Spleen (tissue), 7 donors: ENCODE results near the gene PSPC1.

Experiments used
- POLR2A ChIP-seq, 3 donors: fragments of 450-650 bp; IDR thresholded peaks; one replicate each; pipeline ENCODE4 v1.5.1; 2017; ENCODE audit warnings: antibody characterized with exemption in 3 of 3, mild to moderate bottlenecking in 1 of 3
- POLR2AphosphoS5 ChIP-seq, 3 donors: sonication (generic); formaldehyde crosslinking; IDR thresholded peaks; one replicate each; pipeline ENCODE4 v1.5.1; 2017; ENCODE audit warnings: antibody characterized with exemption in 3 of 3
- TF ChIP-seq, protein P1 (sequence below), 11 experiments: fragments of 200-600 bp in 7 of 11; fragments of 450-650 bp in 4 of 11; sonication (generic) in 4 of 11; IDR thresholded peaks in 8 of 11; conservative IDR thresholded peaks in 3 of 11; 1 replicate in 7 of 11; 2 replicates in 4 of 11; pipeline versions ENCODE4 v1.4.0 to v1.8.0; 2016 to 2021; ENCODE audit warnings: antibody characterized with exemption in 11 of 11, inconsistent platforms in 4 of 11, mild to moderate bottlenecking in 1 of 11
- donor health status: DM: no; HTN: no; CAD: no; lungs with moderate emphysema.
- donor health status: DM: no; HTN: no; CAD: no.
- donor health status: DM: no; HTN: no; CAD: no.

DNA sequence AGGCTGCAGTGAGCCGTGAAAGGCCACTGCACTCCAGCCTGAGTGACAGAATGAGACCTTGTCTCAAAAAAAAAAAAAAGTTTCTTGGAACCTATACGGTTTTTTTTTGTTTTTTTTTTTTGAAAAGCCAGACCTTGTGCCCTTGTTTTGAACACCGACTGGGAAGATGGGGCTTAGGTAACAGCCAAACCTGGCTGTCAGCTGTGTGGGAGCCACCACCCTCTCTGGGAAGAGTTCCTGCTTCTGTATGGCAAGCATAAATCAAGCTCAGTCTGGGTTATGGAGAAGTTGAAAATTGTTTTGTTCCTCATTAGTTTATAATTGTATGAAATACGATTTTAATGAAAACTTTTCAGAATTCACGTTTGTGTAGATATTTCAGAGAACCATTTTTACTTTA lies 109.8 kb downstream of the PSPC1 start:
- TF ChIP-seq, protein P1, sequence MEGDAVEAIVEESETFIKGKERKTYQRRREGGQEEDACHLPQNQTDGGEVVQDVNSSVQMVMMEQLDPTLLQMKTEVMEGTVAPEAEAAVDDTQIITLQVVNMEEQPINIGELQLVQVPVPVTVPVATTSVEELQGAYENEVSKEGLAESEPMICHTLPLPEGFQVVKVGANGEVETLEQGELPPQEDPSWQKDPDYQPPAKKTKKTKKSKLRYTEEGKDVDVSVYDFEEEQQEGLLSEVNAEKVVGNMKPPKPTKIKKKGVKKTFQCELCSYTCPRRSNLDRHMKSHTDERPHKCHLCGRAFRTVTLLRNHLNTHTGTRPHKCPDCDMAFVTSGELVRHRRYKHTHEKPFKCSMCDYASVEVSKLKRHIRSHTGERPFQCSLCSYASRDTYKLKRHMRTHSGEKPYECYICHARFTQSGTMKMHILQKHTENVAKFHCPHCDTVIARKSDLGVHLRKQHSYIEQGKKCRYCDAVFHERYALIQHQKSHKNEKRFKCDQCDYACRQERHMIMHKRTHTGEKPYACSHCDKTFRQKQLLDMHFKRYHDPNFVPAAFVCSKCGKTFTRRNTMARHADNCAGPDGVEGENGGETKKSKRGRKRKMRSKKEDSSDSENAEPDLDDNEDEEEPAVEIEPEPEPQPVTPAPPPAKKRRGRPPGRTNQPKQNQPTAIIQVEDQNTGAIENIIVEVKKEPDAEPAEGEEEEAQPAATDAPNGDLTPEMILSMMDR (IDR thresholded peaks at IDR 0.05 in 8 of 11, conservative IDR thresholded peaks at IDR 0.05 in 3 of 11), result no peak
- TF ChIP-seq POLR2A (IDR thresholded peaks at IDR 0.05) (no peak), POLR2AphosphoS5 (IDR thresholded peaks at IDR 0.05) (no peak)
